ENCODE results near the gene CPNE7. TPM values are rescaled to one million over a fixed set of nuclear protein-coding genes. Genes with fewer than 3 reads are reported as not detected.

CPNE7 gene
- total and polyA plus RNA-seq, 2 of the 13 experiments (the other 11 are each of a cell fraction or from before 2014, with no cell fraction given): 0.59 TPM; not detected in 1

- TF ChIP-seq SALL1 (CRISPR knock-in tag; IDR thresholded peaks at IDR 0.05): peak; percentile 81
- TF ChIP-seq IRF1 (CRISPR knock-in tag; IDR thresholded peaks at IDR 0.05; ENCODE audit: low read depth): no peak
- TF ChIP-seq MXD4 (CRISPR knock-in tag; IDR thresholded peaks at IDR 0.05): 0 out of 2 replicates have a peak, but pooled peaks have one; percentile 78
- 0 out of 2 replicates have a peak, but pooled peaks have one; percentile 48 for TF ChIP-seq ZFP37 (CRISPR knock-in tag; IDR thresholded peaks at IDR 0.05; ENCODE audit: borderline replicate concordance)
- TF ChIP-seq NCOA2 (CRISPR knock-in tag; IDR thresholded peaks at IDR 0.05): peak; percentile 43; the same call in 1 of the 2 replicates
- peak; percentile 52; the same call in 1 of the 2 replicates for TF ChIP-seq ZBTB3 (CRISPR knock-in tag; IDR thresholded peaks at IDR 0.05; ENCODE audit: borderline replicate concordance, low read depth)
- peak; percentile 79 for TF ChIP-seq ZGPAT (CRISPR knock-in tag; IDR thresholded peaks at IDR 0.05)
- TF ChIP-seq ZFAT (CRISPR knock-in tag; conservative IDR thresholded peaks at IDR 0.05): no peak
- TF ChIP-seq PCBP1 (IDR thresholded peaks at IDR 0.05; ENCODE audit: borderline replicate concordance, low read depth, low read length): no peak
- TF ChIP-seq ZNF331 (CRISPR knock-in tag; IDR thresholded peaks at IDR 0.05): 0 out of 2 replicates have a peak, but pooled peaks have one; percentile 79
- TF ChIP-seq LBX2 (CRISPR knock-in tag; IDR thresholded peaks at IDR 0.05; ENCODE audit: borderline replicate concordance): no peak
- TF ChIP-seq RELA (CRISPR knock-in tag; IDR thresholded peaks at IDR 0.05): peak; percentile 63; the same call in 1 of the 2 replicates
- TF ChIP-seq ZNF451 (CRISPR knock-in tag; IDR thresholded peaks at IDR 0.05): 0 out of 2 replicates have a peak, but pooled peaks have one; percentile 41
- TF ChIP-seq EP300 (IDR thresholded peaks at IDR 0.05; ENCODE audit: low read depth in 2 of 2, low read length in 2 of 2): peak in 1 of 2 experiments; percentile 42; a peak in 1 of 4 replicates
- 0 out of 2 replicates have a peak, but pooled peaks have one; percentile 15 for TF ChIP-seq EP300 (CRISPR knock-in tag; IDR thresholded peaks at IDR 0.05; ENCODE audit: borderline replicate concordance)
- TF ChIP-seq SETDB1 (CRISPR knock-in tag; IDR thresholded peaks at IDR 0.05; ENCODE audit: borderline replicate concordance): no peak
- peak; percentile 33; the same call in 1 of the 2 replicates for TF ChIP-seq NFKB2 (CRISPR knock-in tag; IDR thresholded peaks at IDR 0.05; ENCODE audit: borderline replicate concordance)
- TF ChIP-seq SPEN (CRISPR knock-in tag; IDR thresholded peaks at IDR 0.05; ENCODE audit: low read depth): peak; percentile 49
- no peak for TF ChIP-seq ARID3A (IDR thresholded peaks at IDR 0.05; ENCODE audit: low read depth, low read length)
- peak; percentile 60 to 63; a peak in 3 of 4 replicates for TF ChIP-seq HMGXB4 (CRISPR knock-in tag; IDR thresholded peaks at IDR 0.05; ENCODE audit: borderline replicate concordance in 1 of 2, low read depth in 1 of 2)
- TF ChIP-seq DNMT1 (CRISPR knock-in tag; IDR thresholded peaks at IDR 0.05): 0 out of 2 replicates have a peak, but pooled peaks have one; percentile 6
- peak; percentile 96 for TF ChIP-seq MYC (CRISPR knock-in tag; IDR thresholded peaks at IDR 0.05; ENCODE audit: borderline replicate concordance)
These were observed 2.9 kb upstream of the CPNE7 start (continued) for GRCh38 chr16:89572485-89573205.

All from HepG2 (cell line).